OCI-LY3 (cell line): ENCODE data around the gene UQCC5.
A peak's percentile ranks its signal among the peaks of the same experiment; 100 is the strongest.

Experiments
- H2AFZ ChIP-seq: fragments of 200-600, 300-600 bp; shearing (Covaris generic); 2 replicates; pipeline ENCODE4 v1.6.0; 2014; ENCODE audit warnings: antibody characterized with exemption, low read depth, low read length
- H3K27ac ChIP-seq: fragments of 200-600, 300-600 bp; sonication (generic); 2 replicates; pipeline ENCODE4 v1.5.1; 2014; ENCODE audit warnings: mild to moderate bottlenecking, low read length, moderate library complexity, mixed read lengths
- H3K27me3 ChIP-seq: fragments of 200-600, 300-600 bp; sonication (generic); 2 replicates; pipeline ENCODE4 v1.6.1; 2014; ENCODE audit warnings: low read depth, low read length, mixed read lengths
- H3K36me3 ChIP-seq: fragments of 200-600, 300-600 bp; sonication (generic); replicated peaks from 2 replicates; pipeline ENCODE3; 2014; ENCODE audit warnings: low read depth, low read length, mixed read lengths
- H3K4me1 ChIP-seq: fragments of 300-600, 200-600 bp; sonication (generic); 2 replicates; pipeline ENCODE4 v1.6.1; 2014; ENCODE audit warnings: low read length, mixed read lengths
- H3K4me2 ChIP-seq: fragments of 200-600, 300-600 bp; sonication (generic); 2 replicates; pipeline ENCODE4 v1.6.1; 2014; ENCODE audit warnings: low read length, mixed read lengths
- H3K4me3 ChIP-seq: fragments of 300-600, 200-600 bp; sonication (generic); 2 replicates; pipeline ENCODE4 v1.5.1; 2014; ENCODE audit warnings: antibody characterized with exemption, mild to moderate bottlenecking, low read length, moderate library complexity
- H3K79me2 ChIP-seq: fragments of 300-600, 200-600 bp; shearing (Covaris generic); 2 replicates; pipeline ENCODE4 v1.6.1; 2014; ENCODE audit warnings: mild to moderate bottlenecking, low read length, mixed read lengths
- H3K9ac ChIP-seq: fragments of 300-600, 200-600 bp; shearing (Covaris generic); 2 replicates; pipeline ENCODE4 v1.6.0; 2014; ENCODE audit warnings: mild to moderate bottlenecking, low read length, moderate library complexity
- H3K9me3 ChIP-seq: fragments of 200-600, 300-600 bp; shearing (Covaris generic); 2 replicates; pipeline ENCODE4 v1.6.1; 2014; ENCODE audit warnings: low read length, mixed read lengths; ENCODE audit not compliant: insufficient read depth
- H4K20me1 ChIP-seq: fragments of 200-600, 300-600 bp; sonication (generic); 2 replicates; pipeline ENCODE4 v1.6.1; 2016; ENCODE audit warnings: low read length, mixed read lengths; ENCODE audit not compliant: insufficient read depth
- EZH2phosphoT487 ChIP-seq: fragments of 200-600 bp; shearing (Covaris generic); IDR thresholded peaks from 2 replicates; pipeline ENCODE4 v1.6.1; 2018; ENCODE audit warnings: antibody characterized with exemption, mixed run types, low read depth
- TF ChIP-seq, protein P1 (sequence below): fragments of 200-600, 300-600 bp; sonication (generic); IDR thresholded peaks from 2 replicates; pipeline ENCODE4 v1.5.1; 2014; ENCODE audit warnings: antibody characterized with exemption, low read length, low read depth

Gene UQCC5

GRCh38 chr3:52506266-52506966 is 30.0 kb upstream of the UQCC5 start:
- no peaks in the 10 kb centered on the region for H4K20me1 ChIP-seq

GRCh38 chr3:52507359-52507758 is 29.0 kb upstream of the UQCC5 start:
- Histone ChIP-seq H3K36me3 (no peaks in the 10 kb centered on the region), H3K4me3 (no peak overlapping the region), H3K27me3 (peaks cover 11% of the 10 kb centered on the region; the same call in 1 of the 2 replicates), H3K9me3 (no peaks in the 10 kb centered on the region), H2AFZ (no peak overlapping the region), H3K4me1 (no peaks in the 10 kb centered on the region), H3K79me2 (no peaks in the 10 kb centered on the region), H3K27ac (no peak overlapping the region), H3K9ac (no peak overlapping the region), H4K20me1 (no peaks in the 10 kb centered on the region), H3K4me2 (no peak overlapping the region)
- no peak for TF ChIP-seq EZH2phosphoT487
- TF ChIP-seq, protein P1, sequence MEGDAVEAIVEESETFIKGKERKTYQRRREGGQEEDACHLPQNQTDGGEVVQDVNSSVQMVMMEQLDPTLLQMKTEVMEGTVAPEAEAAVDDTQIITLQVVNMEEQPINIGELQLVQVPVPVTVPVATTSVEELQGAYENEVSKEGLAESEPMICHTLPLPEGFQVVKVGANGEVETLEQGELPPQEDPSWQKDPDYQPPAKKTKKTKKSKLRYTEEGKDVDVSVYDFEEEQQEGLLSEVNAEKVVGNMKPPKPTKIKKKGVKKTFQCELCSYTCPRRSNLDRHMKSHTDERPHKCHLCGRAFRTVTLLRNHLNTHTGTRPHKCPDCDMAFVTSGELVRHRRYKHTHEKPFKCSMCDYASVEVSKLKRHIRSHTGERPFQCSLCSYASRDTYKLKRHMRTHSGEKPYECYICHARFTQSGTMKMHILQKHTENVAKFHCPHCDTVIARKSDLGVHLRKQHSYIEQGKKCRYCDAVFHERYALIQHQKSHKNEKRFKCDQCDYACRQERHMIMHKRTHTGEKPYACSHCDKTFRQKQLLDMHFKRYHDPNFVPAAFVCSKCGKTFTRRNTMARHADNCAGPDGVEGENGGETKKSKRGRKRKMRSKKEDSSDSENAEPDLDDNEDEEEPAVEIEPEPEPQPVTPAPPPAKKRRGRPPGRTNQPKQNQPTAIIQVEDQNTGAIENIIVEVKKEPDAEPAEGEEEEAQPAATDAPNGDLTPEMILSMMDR, result no peak

More at GRCh38 chr3:52506266-52506966, 30.0 kb upstream of the UQCC5 start:
- Histone ChIP-seq H3K4me2 (no peak overlapping the region), H3K36me3 (no peaks in the 10 kb centered on the region), H3K27me3 (peaks cover 12% of the 10 kb centered on the region; the same call in 1 of the 2 replicates), H3K27ac (no peak overlapping the region), H3K79me2 (no peaks in the 10 kb centered on the region), H3K9ac (no peak overlapping the region), H3K4me1 (no peaks in the 10 kb centered on the region), H3K4me3 (no peak overlapping the region), H3K9me3 (no peaks in the 10 kb centered on the region), H2AFZ (no peak overlapping the region)
- TF ChIP-seq, protein P1, result no peak
- no peak for TF ChIP-seq EZH2phosphoT487

GRCh38 chr3:52509753-52510328 is 26.6 kb upstream of the UQCC5 start:
- no peak overlapping the region for H3K4me2 ChIP-seq
- no peaks in the 10 kb centered on the region for H3K9me3 ChIP-seq
- TF ChIP-seq, protein P1, result peak; percentile 34; the same call in 1 of the 2 replicates
- TF ChIP-seq EZH2phosphoT487, result no peak
- no peak overlapping the region for H3K27ac ChIP-seq
- no peaks in the 10 kb centered on the region for H3K36me3 ChIP-seq
- H3K4me3 ChIP-seq, result no peak overlapping the region
- H3K9ac ChIP-seq, result no peak overlapping the region
- no peaks in the 10 kb centered on the region for H3K79me2 ChIP-seq
- H2AFZ ChIP-seq, result no peak overlapping the region
- H3K4me1 ChIP-seq, result no peaks in the 10 kb centered on the region
- no peaks in the 10 kb centered on the region for H4K20me1 ChIP-seq
- peaks cover 8% of the 10 kb centered on the region; the same call in 1 of the 2 replicates for H3K27me3 ChIP-seq

GRCh38 chr3:52511509-52511908 is 24.9 kb upstream of the UQCC5 start:
- Histone ChIP-seq H3K4me3 (no peak overlapping the region), H3K4me2 (no peak overlapping the region), H4K20me1 (no peaks in the 10 kb centered on the region), H3K4me1 (no peaks in the 10 kb centered on the region), H3K36me3 (no peaks in the 10 kb centered on the region), H3K27ac (no peak overlapping the region), H3K27me3 (peaks cover 8% of the 10 kb centered on the region; the same call in 1 of the 2 replicates), H2AFZ (no peak overlapping the region), H3K9ac (no peak overlapping the region), H3K79me2 (no peaks in the 10 kb centered on the region), H3K9me3 (no peaks in the 10 kb centered on the region)
- no peak for TF ChIP-seq EZH2phosphoT487
- TF ChIP-seq, protein P1, result no peak
